H9 (cell line): ENCODE data around the gene IL36RN. TPM values are rescaled to one million over a fixed set of nuclear protein-coding genes. Genes with fewer than 3 reads are reported as not detected.

Source experiments
- DNase-seq: peaks from one replicate; pipeline ENCODE4 v3.0.0-alpha.2; 2017
- H2AFZ ChIP-seq: one replicate; pipeline ENCODE4 v1.6.1; 2013; ENCODE audit warnings: mild to moderate bottlenecking, low read length, control low read depth, moderate library complexity
- H2AK5ac ChIP-seq: 2 replicates; pipeline ENCODE4 v1.6.1; 2013; ENCODE audit warnings: low read length, control low read depth, mixed read lengths; ENCODE audit not compliant: insufficient read length
- H2BK120ac ChIP-seq: one replicate; pipeline ENCODE4 v1.6.1; 2013; ENCODE audit warnings: low read depth, mild to moderate bottlenecking, low read length, control low read depth, inconsistent platforms; ENCODE audit not compliant: poor library complexity, severe bottlenecking
- H2BK12ac ChIP-seq: 2 replicates; pipeline ENCODE4 v1.6.1; 2013; ENCODE audit warnings: low read length, control low read depth, mixed read lengths, low read depth; ENCODE audit not compliant: insufficient read length
- H2BK15ac ChIP-seq: 2 replicates; pipeline ENCODE4 v1.6.1; 2013; ENCODE audit warnings: low read depth, low read length, control low read depth
- H2BK20ac ChIP-seq: one replicate; pipeline ENCODE4 v1.6.1; 2013; ENCODE audit warnings: low read depth, mild to moderate bottlenecking, low read length, control low read depth, inconsistent platforms; ENCODE audit not compliant: poor library complexity, severe bottlenecking
- H2BK5ac ChIP-seq: 2 replicates; pipeline ENCODE4 v1.6.1; 2013; ENCODE audit warnings: low read length, control low read depth, mixed read lengths; ENCODE audit not compliant: insufficient read length
- H3K14ac ChIP-seq: 2 replicates; pipeline ENCODE4 v1.6.1; 2013; ENCODE audit warnings: low read length, control low read depth; ENCODE audit not compliant: insufficient read depth
- H3K18ac ChIP-seq: 2 replicates; pipeline ENCODE4 v1.6.1; 2013; ENCODE audit warnings: low read depth, mild to moderate bottlenecking, mixed read lengths, low read length, control low read depth; ENCODE audit not compliant: insufficient read length
- H3K23ac ChIP-seq: 2 replicates; pipeline ENCODE4 v1.6.1; 2013; ENCODE audit warnings: low read length, control low read depth, mixed read lengths, low read depth; ENCODE audit not compliant: insufficient read length
- H3K23me2 ChIP-seq: 2 replicates; pipeline ENCODE4 v1.6.1; 2013; ENCODE audit warnings: low read depth, mild to moderate bottlenecking, mixed read lengths, low read length, control low read depth; ENCODE audit not compliant: insufficient read length, poor library complexity, severe bottlenecking
- H3K27ac ChIP-seq: 2 replicates; pipeline ENCODE4 v1.5.1; 2013; ENCODE audit warnings: low read length, control low read depth, mixed read lengths, low read depth; ENCODE audit not compliant: insufficient read length
- H3K27me3 ChIP-seq: 2 replicates; pipeline ENCODE4 v1.6.1; 2013; ENCODE audit warnings: low read length, control low read depth, inconsistent platforms; ENCODE audit not compliant: insufficient read depth
- H3K4ac ChIP-seq: 2 replicates; pipeline ENCODE4 v1.6.1; 2013; ENCODE audit warnings: low read depth, mild to moderate bottlenecking, control low read depth, inconsistent platforms, low read length, moderate library complexity
- H3K4me1 ChIP-seq: 2 replicates; pipeline ENCODE4 v1.6.1; 2013; ENCODE audit warnings: low read length, control low read depth, inconsistent platforms; ENCODE audit not compliant: insufficient read depth
- H3K4me2 ChIP-seq: 2 replicates; pipeline ENCODE4 v1.6.1; 2013; ENCODE audit warnings: low read length, control low read depth, mixed read lengths; ENCODE audit not compliant: insufficient read length, insufficient read depth
- H3K56ac ChIP-seq: 2 replicates; pipeline ENCODE4 v1.6.1; 2013; ENCODE audit warnings: low read depth, mild to moderate bottlenecking, mixed read lengths, low read length, control low read depth; ENCODE audit not compliant: insufficient read length
- H3K79me1 ChIP-seq: 2 replicates; pipeline ENCODE4 v1.6.1; 2013; ENCODE audit warnings: low read depth, mild to moderate bottlenecking, moderate library complexity, low read length, control low read depth, inconsistent platforms; ENCODE audit not compliant: insufficient read depth, poor library complexity, severe bottlenecking
- H3K79me2 ChIP-seq: 2 replicates; pipeline ENCODE4 v1.6.1; 2013; ENCODE audit warnings: low read length, control low read depth, inconsistent platforms; ENCODE audit not compliant: insufficient read depth
- H3K9ac ChIP-seq: 2 replicates; pipeline ENCODE4 v1.6.1; 2013; ENCODE audit warnings: low read length, control low read depth, mixed read lengths; ENCODE audit not compliant: insufficient read length; ENCODE audit errors: extremely low read depth
- H3K9me3 ChIP-seq: one replicate; pipeline ENCODE4 v1.6.1; 2013; ENCODE audit warnings: low read depth, low read length, inconsistent platforms; ENCODE audit not compliant: control insufficient read depth
- H3T11ph ChIP-seq: one replicate; pipeline ENCODE4 v1.6.1; 2013; ENCODE audit warnings: mild to moderate bottlenecking, low read length, control low read depth, inconsistent platforms
- H4K20me1 ChIP-seq: one replicate; pipeline ENCODE4 v1.6.1; 2013; ENCODE audit not compliant: control insufficient read depth, insufficient read length, insufficient read depth
- H4K5ac ChIP-seq: 2 replicates; pipeline ENCODE4 v1.6.1; 2013; ENCODE audit warnings: low read depth, mild to moderate bottlenecking, mixed read lengths, low read length, control low read depth; ENCODE audit not compliant: insufficient read length
- H4K8ac ChIP-seq: replicated peaks from 2 replicates; pipeline ENCODE4 v1.6.1; 2013; ENCODE audit warnings: low read length, control low read depth, mixed read lengths, low read depth; ENCODE audit not compliant: insufficient read length
- H4K91ac ChIP-seq: 2 replicates; pipeline ENCODE4 v1.6.1; 2013; ENCODE audit warnings: low read depth, mild to moderate bottlenecking, moderate library complexity, mixed read lengths, low read length, control low read depth; ENCODE audit not compliant: insufficient read length
- H3K27ac Mint-ChIP-seq, 3 experiments: 2 replicates in 2 of 3; 3 replicates in 1 of 3; pipeline ENCODE4 v1.8.0; 2020 to 2021; ENCODE audit warnings: mixed read lengths in 3 of 3, mild to moderate bottlenecking in 1 of 3, moderate library complexity in 1 of 3
- H3K27me3 Mint-ChIP-seq: 2 replicates; pipeline ENCODE4 v1.8.0; 2021; ENCODE audit warnings: low read depth, mild to moderate bottlenecking, moderate library complexity, mixed read lengths
- H3K36me3 Mint-ChIP-seq, 3 experiments: 2 replicates in 2 of 3; 3 replicates in 1 of 3; pipeline ENCODE4 v1.8.0; 2020 to 2021; ENCODE audit warnings: low read depth in 3 of 3, mixed read lengths in 3 of 3; ENCODE audit not compliant: insufficient read depth in 1 of 3
- H3K4me1 Mint-ChIP-seq, 2 experiments: 2 replicates each; pipeline ENCODE4 v1.8.0; 2020; ENCODE audit warnings: mixed read lengths in 2 of 2
- H3K4me3 Mint-ChIP-seq, 2 experiments: 2 replicates in 1 of 2; 3 replicates in 1 of 2; pipeline ENCODE4 v1.8.0; 2020 to 2021; ENCODE audit warnings: mild to moderate bottlenecking in 2 of 2, mixed read lengths in 2 of 2, moderate library complexity in 1 of 2
- H3K9me3 Mint-ChIP-seq, 2 experiments: 2 replicates in 1 of 2; 3 replicates in 1 of 2; pipeline ENCODE4 v1.8.0; 2020; ENCODE audit warnings: mild to moderate bottlenecking in 2 of 2, mixed read lengths in 2 of 2, moderate library complexity in 1 of 2
- WGBS: extraction: QIAGEN DNeasy Blood & Tissue Kit; methylation state at CpG from one replicate; pipeline ENCODE4 v1.1.7; 2013; ENCODE audit warnings: missing lambda C conversion rate, low lambda C conversion rate, mixed read lengths; ENCODE audit not compliant: insufficient read length; ENCODE audit errors: extremely low coverage; 5-methylcytosine and 5-hydroxymethylcytosine counted together
- total RNA-seq: library from RNA; stranded (reverse); gene quantifications from 2 replicates; pipeline ENCODE4 v1.2.1, GENCODE V29; 2021
- TF ChIP-seq, protein P1 (sequence below): fragments of 200-600 bp; sonication (generic); conservative IDR thresholded peaks from 3 replicates; pipeline ENCODE4 v1.8.0; 2021; ENCODE audit warnings: antibody characterized with exemption, mild to moderate bottlenecking

Gene IL36RN
- total RNA-seq, 1 experiment from 2014 or later, result not detected

DNA sequence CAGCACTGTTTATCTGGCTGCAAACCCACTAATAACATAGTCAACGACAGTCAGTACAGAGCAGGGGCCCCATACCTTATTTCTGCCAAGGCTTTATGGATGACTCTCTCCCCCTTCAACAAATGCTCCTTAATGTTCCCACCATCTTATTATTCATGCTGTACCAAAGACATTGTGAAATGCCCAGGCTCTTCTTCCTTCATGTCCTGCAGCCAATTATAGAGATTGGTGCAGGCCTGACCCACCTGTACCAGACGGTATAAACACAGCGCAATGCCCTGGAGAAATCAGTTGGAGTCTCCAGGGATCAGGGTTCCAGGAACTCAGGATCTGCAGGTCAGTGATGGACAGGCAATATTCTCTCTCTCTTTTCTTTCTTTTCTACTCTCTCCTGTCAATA, 8.7 kb downstream of the IL36RN start, which contains the start of gene IL1F10:
Gene IL1F10 (plus strand): TSS at position 290 of the 400 bp plus-strand sequence. CDS start 4,769 bp downstream, outside the sequence.
- Histone ChIP-seq H2BK15ac (no peak within 1 kb of the TSS), H3K4me1 (no peaks in the 10 kb centered on the region), H2AFZ (no peak within 1 kb of the TSS), H4K20me1 (no peaks in the 10 kb centered on the region), H3K4ac (no peak within 1 kb of the TSS), H3K79me2 (no peaks in the 10 kb centered on the region), H2BK5ac (no peak within 1 kb of the TSS), H3K23me2 (no peaks in the 10 kb centered on the region), H3K4me2 (no peak within 1 kb of the TSS), H3K9ac (no peak within 1 kb of the TSS), H3K27me3 (no peaks in the 10 kb centered on the region), H2BK20ac (no peak within 1 kb of the TSS), H4K91ac (no peak within 1 kb of the TSS), H3K23ac (no peak within 1 kb of the TSS), H3K56ac (no peak within 1 kb of the TSS), H3T11ph (no peak within 1 kb of the TSS), H2AK5ac (no peak within 1 kb of the TSS), H3K79me1 (no peaks in the 10 kb centered on the region), H4K8ac (no peak within 1 kb of the TSS), H3K14ac (no peak within 1 kb of the TSS), H3K27ac (no peak within 1 kb of the TSS), H2BK12ac (no peak within 1 kb of the TSS), H4K5ac (no peak within 1 kb of the TSS), H2BK120ac (no peak within 1 kb of the TSS), H3K18ac (no peak within 1 kb of the TSS), H3K9me3 (no peaks in the 10 kb centered on the region)
- H3K9me3 Mint-ChIP-seq, result peaks cover 8 to 29% of the 10 kb centered on the region in 2 experiments; a peak in 4 of 5 replicates
- TF ChIP-seq, protein P1, sequence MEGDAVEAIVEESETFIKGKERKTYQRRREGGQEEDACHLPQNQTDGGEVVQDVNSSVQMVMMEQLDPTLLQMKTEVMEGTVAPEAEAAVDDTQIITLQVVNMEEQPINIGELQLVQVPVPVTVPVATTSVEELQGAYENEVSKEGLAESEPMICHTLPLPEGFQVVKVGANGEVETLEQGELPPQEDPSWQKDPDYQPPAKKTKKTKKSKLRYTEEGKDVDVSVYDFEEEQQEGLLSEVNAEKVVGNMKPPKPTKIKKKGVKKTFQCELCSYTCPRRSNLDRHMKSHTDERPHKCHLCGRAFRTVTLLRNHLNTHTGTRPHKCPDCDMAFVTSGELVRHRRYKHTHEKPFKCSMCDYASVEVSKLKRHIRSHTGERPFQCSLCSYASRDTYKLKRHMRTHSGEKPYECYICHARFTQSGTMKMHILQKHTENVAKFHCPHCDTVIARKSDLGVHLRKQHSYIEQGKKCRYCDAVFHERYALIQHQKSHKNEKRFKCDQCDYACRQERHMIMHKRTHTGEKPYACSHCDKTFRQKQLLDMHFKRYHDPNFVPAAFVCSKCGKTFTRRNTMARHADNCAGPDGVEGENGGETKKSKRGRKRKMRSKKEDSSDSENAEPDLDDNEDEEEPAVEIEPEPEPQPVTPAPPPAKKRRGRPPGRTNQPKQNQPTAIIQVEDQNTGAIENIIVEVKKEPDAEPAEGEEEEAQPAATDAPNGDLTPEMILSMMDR, result no peak
- no peak for DNase-seq
- H3K27ac Mint-ChIP-seq, result no peak within 1 kb of the TSS
- WGBS, result no CpG with 5 or more reads among the region's 3 CpGs
- H3K27me3 Mint-ChIP-seq, result peaks cover 64% of the 10 kb centered on the region
- H3K4me1 Mint-ChIP-seq, result 0 out of 4 replicates have a peak, but pooled peaks cover 0 to 1% of the 10 kb centered on the region in 2 experiments
- no peak within 1 kb of the TSS for H3K4me3 Mint-ChIP-seq
- H3K36me3 Mint-ChIP-seq, result no peaks in the 10 kb centered on the region; a peak in 1 of 7 replicates
